Stimulated activated CD4-positive, alpha-beta T cell treated with anti-CD3 and anti-CD28 coated beads, Interleukin-2, amount 100 ng/mL, for 24 hours (primary cell): ENCODE results near the gene EPOP.

Source experiments
- DNase-seq, 2 donors: peaks; one replicate each; pipeline ENCODE4 v3.0.0-alpha.2; 2020

Gene EPOP

GRCh38 chr17:38705523-38705802 is 30.7 kb upstream of the EPOP start:
- DNase-seq, result no peak

GRCh38 chr17:38704606-38705522 is 30.1 kb upstream of the EPOP start, which contains the start of gene MLLT6:
Gene MLLT6 (plus strand): TSS chr17:38705273. CDS start chr17:38705633, 360 bp downstream.
- peak; percentile 76 to 78 for DNase-seq

GRCh38 chr17:38703742-38704605 is 29.2 kb upstream of the EPOP start:
- peak; percentile 86 to 93 for DNase-seq

- peak; percentile 46 to 54 for DNase-seq
Observed at GRCh38 chr17:38702916-38703741, 28.4 kb upstream of the EPOP start.

GRCh38 chr17:38702166-38702915 is 27.6 kb upstream of the EPOP start:
- peak; percentile 80 to 83 for DNase-seq

- DNase-seq, result peak; percentile 86 to 87
Observed at GRCh38 chr17:38701504-38702165, 26.9 kb upstream of the EPOP start.

- DNase-seq, result no peak
Observed at GRCh38 chr17:38698760-38699159, 24.0 kb upstream of the EPOP start.

- DNase-seq, result no peak
Observed at GRCh38 chr17:38697061-38697820, 22.5 kb upstream of the EPOP start.

GRCh38 chr17:38693700-38694329 is 19.1 kb upstream of the EPOP start:
- no peak for DNase-seq

- no peak for DNase-seq
Observed at GRCh38 chr17:38691154-38691553, 16.4 kb upstream of the EPOP start.

GRCh38 chr17:38690386-38690785 is 15.6 kb upstream of the EPOP start:
- DNase-seq, result no peak

GRCh38 chr17:38687286-38687685 is 12.5 kb upstream of the EPOP start:
- no peak for DNase-seq

- DNase-seq, result no peak
Observed at GRCh38 chr17:38685491-38685890, 10.7 kb upstream of the EPOP start.

GRCh38 chr17:38681096-38681495 is 6.3 kb upstream of the EPOP start:
- DNase-seq, result no peak

- no peak for DNase-seq
Observed at GRCh38 chr17:38677819-38678218, 3.1 kb upstream of the EPOP start.

- DNase-seq, result peak; percentile 89 to 90
Observed at GRCh38 chr17:38676706-38677504, 2.1 kb upstream of the EPOP start.

- peak; percentile 45 to 55 for DNase-seq
Observed at GRCh38 chr17:38674014-38674748, 576 bp downstream of the EPOP start.

GRCh38 chr17:38673707-38674013 is 1.1 kb downstream of the EPOP start:
- DNase-seq, result no peak
